Ascending aorta (tissue), 2 donors: ENCODE data around the gene DYRK4. TPM values are rescaled to one million over a fixed set of nuclear protein-coding genes. Genes with fewer than 3 reads are reported as not detected.

ENCODE experiments used
- DNase-seq, 2 donors: peaks; one replicate each; pipeline ENCODE4 v3.0.0-alpha.2; 2019; ENCODE audit warnings: low spot score in 2 of 2
- H3K27ac ChIP-seq, 2 donors: fragments of 200-600 bp; sonication (generic); one replicate each; pipeline ENCODE4 v1.5.1; 2016 to 2017; ENCODE audit warnings: mild to moderate bottlenecking in 1 of 2
- H3K27me3 ChIP-seq: fragments of 200-600 bp; sonication (generic); one replicate; pipeline ENCODE4 v1.5.1; 2017
- H3K36me3 ChIP-seq, 2 donors: fragments of 200-600 bp; sonication (generic); one replicate each; pipeline ENCODE4 v1.5.1; 2016
- H3K4me1 ChIP-seq, 2 donors: fragments of 200-600 bp; sonication (generic); one replicate each; pipeline ENCODE4 v1.5.1; 2016 to 2017; ENCODE audit warnings: mild to moderate bottlenecking in 1 of 2
- H3K4me3 ChIP-seq, 2 donors: fragments of 200-600 bp; sonication (generic); one replicate each; pipeline ENCODE4 v1.5.1; 2016 to 2017; ENCODE audit warnings: mild to moderate bottlenecking in 1 of 2
- H3K9me3 ChIP-seq, 2 donors: fragments of 200-600 bp; sonication (generic); one replicate each; pipeline ENCODE4 v1.5.1; 2016
- CTCF ChIP-seq, 3 experiments: fragments of 200-600 bp in 2 of 3; fragments of 450-650 bp in 1 of 3; sonication (generic) in 2 of 3; IDR thresholded peaks; one replicate each; pipeline ENCODE4 v1.5.1; 2016 to 2019; ENCODE audit warnings: antibody characterized with exemption in 3 of 3, mild to moderate bottlenecking in 1 of 3, moderate library complexity in 1 of 3
- intact Hi-C: fragments of 100-400 bp; cut with DNase I; formaldehyde crosslinking; loops from one replicate; pipeline ENCODE4 v1.15.1; 2023
- total RNA-seq: library from RNA; depleted of rRNA; stranded (reverse); fragments of >200 nt; gene quantifications from one replicate; pipeline ENCODE4 v1.1.0, GENCODE V29; 2016

Gene DYRK4
- total RNA-seq, 1 donor from 2014 or later, result 60.7 TPM

GRCh38 chr12:4566474-4566873, 4.5 kb downstream of the DYRK4 start:
- Histone ChIP-seq H3K9me3 (no peaks in the 10 kb centered on the region), H3K4me3 (no peak overlapping the region), H3K27me3 (no peaks in the 10 kb centered on the region), H3K27ac (no peak overlapping the region), H3K36me3 (no peaks in the 10 kb centered on the region), H3K4me1 (peaks cover 0 to 7% of the 10 kb centered on the region in 2 donors)
- no peak for DNase-seq
- intact Hi-C loops, result no loop called here
- TF ChIP-seq CTCF (IDR thresholded peaks at IDR 0.05), result no peak

DNA sequence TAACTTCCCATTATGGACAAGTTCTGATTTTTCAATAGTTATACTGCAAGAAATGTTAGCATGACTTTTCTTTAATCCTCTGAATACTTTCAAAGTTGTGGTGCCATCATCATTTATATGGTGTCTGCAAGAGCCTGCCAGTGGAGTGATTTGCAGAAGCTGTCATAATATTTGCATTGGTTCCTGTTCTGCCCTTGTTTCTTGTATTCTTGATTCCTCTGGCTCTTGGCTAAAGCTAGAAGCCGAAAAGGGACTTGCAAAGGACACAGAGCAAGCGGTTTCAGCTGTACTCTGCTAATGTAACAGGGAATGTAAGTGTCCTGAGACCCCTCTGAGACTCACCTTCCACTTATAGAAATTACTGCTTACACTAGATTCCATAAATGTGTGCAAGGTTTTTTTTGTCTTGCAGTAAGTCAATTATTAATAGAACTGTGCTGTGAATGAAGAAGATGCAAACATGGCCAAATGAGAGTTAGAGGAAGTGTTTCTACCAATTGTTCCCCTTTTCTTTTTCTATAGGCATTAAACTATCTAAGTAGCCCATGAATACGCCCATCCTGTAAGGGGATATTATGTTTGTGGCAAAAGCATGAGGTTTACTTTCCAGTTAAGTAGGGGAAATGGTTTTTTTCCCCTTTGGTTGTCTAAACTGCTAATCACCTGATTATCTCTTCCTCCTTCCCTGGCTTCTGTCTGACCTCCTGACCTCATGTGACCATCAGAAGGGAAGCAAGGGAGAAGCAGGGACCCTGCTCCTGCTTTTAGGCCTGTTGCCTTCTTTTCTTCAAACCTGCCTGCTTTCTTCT, 5.3 kb downstream of the DYRK4 start:
- Histone ChIP-seq H3K27me3 (no peaks in the 10 kb centered on the region), H3K36me3 (no peaks in the 10 kb centered on the region), H3K9me3 (no peaks in the 10 kb centered on the region), H3K4me3 (no peak overlapping the region), H3K4me1 (no peaks in the 10 kb centered on the region), H3K27ac (no peak overlapping the region)
- no peak for DNase-seq
- intact Hi-C loops, result no loop called here
- TF ChIP-seq CTCF (IDR thresholded peaks at IDR 0.05), result no peak

- Histone ChIP-seq H3K36me3 (no peaks in the 10 kb centered on the region), H3K27me3 (no peaks in the 10 kb centered on the region), H3K27ac (no peak overlapping the region), H3K4me3 (no peak overlapping the region), H3K9me3 (no peaks in the 10 kb centered on the region), H3K4me1 (no peaks in the 10 kb centered on the region)
- TF ChIP-seq CTCF (IDR thresholded peaks at IDR 0.05), result no peak
- no peak for DNase-seq
- intact Hi-C loops, result no loop called here
Measured at GRCh38 chr12:4569261-4569660, 7.3 kb downstream of the DYRK4 start.

DNA sequence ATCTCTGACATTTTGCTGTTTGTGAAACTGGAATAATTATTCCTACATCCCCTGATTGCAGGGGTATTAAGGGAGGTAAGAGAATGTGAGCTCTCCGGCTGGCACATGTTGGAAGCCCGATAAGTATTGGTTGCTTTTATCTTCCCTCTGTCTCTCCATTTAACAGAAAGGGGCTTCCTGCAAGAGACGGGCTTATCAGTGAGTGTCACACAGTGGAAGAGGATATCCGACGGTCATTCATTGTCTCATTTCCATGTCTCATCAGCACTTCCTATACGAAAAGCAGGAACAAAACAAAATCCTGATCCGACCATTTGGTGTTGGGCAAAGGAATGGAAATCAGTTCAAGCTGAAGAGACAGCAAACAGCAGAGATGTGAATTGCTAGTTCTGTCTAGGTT, 10.7 kb downstream of the DYRK4 start:
- Histone ChIP-seq H3K36me3 (no peaks in the 10 kb centered on the region), H3K4me3 (no peak overlapping the region), H3K27ac (no peak overlapping the region), H3K9me3 (no peaks in the 10 kb centered on the region), H3K4me1 (no peaks in the 10 kb centered on the region), H3K27me3 (no peaks in the 10 kb centered on the region)
- DNase-seq, result no peak
- intact Hi-C loops, result no loop called here
- TF ChIP-seq CTCF (IDR thresholded peaks at IDR 0.05), result no peak

DNA sequence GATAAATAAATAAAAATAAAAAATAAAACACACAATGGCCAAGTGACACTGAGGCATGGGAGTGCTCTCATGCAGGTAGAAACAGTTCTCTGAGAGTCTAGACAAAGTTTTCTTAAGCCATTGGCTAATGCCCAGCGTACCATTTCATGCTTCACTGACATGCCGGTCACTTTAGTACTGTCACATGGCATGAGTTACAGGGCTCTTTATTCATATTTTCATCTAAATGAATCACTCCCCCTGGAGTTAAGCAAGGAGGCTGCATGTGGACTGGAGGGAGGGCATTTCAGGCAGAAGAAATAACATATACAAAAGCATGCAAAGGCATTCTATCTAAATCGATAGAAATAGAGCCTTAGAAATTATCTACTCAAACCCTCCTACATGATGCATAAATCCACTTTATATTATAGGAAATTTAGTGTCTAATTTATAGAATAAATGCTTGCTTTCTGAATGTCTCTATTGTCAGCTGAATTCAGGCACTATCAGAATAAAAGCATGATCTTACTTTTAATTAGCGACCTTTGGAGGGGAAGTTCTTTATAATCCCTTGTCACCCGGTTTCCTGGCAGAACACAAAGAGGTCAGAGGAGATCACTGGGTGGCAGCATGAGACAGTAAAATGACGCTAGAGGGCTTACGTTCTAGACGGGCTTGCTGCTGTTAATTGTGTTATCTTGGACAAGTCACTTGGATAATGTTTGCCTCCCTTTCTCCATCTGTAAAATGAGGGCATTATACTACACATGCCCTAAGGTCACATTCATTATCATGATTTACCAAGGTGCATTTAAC, 17.5 kb downstream of the DYRK4 start:
- peak in 1 of 3 experiments; percentile 4 for TF ChIP-seq CTCF (IDR thresholded peaks at IDR 0.05)
- Histone ChIP-seq H3K4me3 (no peak overlapping the region), H3K27me3 (no peaks in the 10 kb centered on the region), H3K9me3 (no peaks in the 10 kb centered on the region), H3K4me1 (no peaks in the 10 kb centered on the region), H3K27ac (no peak overlapping the region), H3K36me3 (no peaks in the 10 kb centered on the region)
- intact Hi-C loops, result no loop called here
- no peak for DNase-seq
